ENCODE measurements around the gene TNIK.
"Not testable (repeated sequence)": the region's sequence is repeated elsewhere in the genome, so short reads cannot be mapped to it uniquely, and the experiment has no call there.

Gene TNIK

GRCh38 chr3:171383206-171384018 is 76.8 kb downstream of the TNIK start:
- no peak for DNase-seq

- not testable (repeated sequence) for DNase-seq
These were observed 77.9 kb downstream of the TNIK start for GRCh38 chr3:171382347-171382746.

- no peak for DNase-seq
These were observed 79.3 kb downstream of the TNIK start for GRCh38 chr3:171380711-171381425.

- no peak for DNase-seq
These were observed 80.2 kb downstream of the TNIK start for GRCh38 chr3:171379961-171380483.

GRCh38 chr3:171379281-171379680 is 80.9 kb downstream of the TNIK start:
- no peak for DNase-seq

- no peak for DNase-seq
These were observed 81.6 kb downstream of the TNIK start for GRCh38 chr3:171378586-171378985.

GRCh38 chr3:171377859-171378258 is 82.3 kb downstream of the TNIK start:
- DNase-seq: no peak

GRCh38 chr3:171376596-171376947 is 83.6 kb downstream of the TNIK start:
- DNase-seq: no peak

GRCh38 chr3:171375666-171376595 is 84.3 kb downstream of the TNIK start:
- DNase-seq: no peak

GRCh38 chr3:171374661-171375285 is 85.4 kb downstream of the TNIK start:
- no peak for DNase-seq

GRCh38 chr3:171374260-171374659 is 85.9 kb downstream of the TNIK start:
- DNase-seq: no peak

GRCh38 chr3:171373711-171374110 is 86.5 kb downstream of the TNIK start:
- no peak for DNase-seq

GRCh38 chr3:171372694-171373093 is 87.5 kb downstream of the TNIK start:
- DNase-seq: no peak

- DNase-seq: no peak
These were observed 88.9 kb downstream of the TNIK start for GRCh38 chr3:171371354-171371753.

GRCh38 chr3:171369156-171369555 is 91.0 kb downstream of the TNIK start:
- no peak for DNase-seq

- DNase-seq: not testable (repeated sequence)
These were observed 93.5 kb downstream of the TNIK start for GRCh38 chr3:171366738-171367137.

- no peak for DNase-seq
These were observed 94.2 kb downstream of the TNIK start for GRCh38 chr3:171366043-171366442.

- no peak for DNase-seq
These were observed 94.7 kb downstream of the TNIK start for GRCh38 chr3:171365489-171365888.

- no peak for DNase-seq
These were observed 95.7 kb downstream of the TNIK start for GRCh38 chr3:171364500-171364899.

GRCh38 chr3:171363202-171363601 is 97.0 kb downstream of the TNIK start:
- DNase-seq: no peak

GRCh38 chr3:171362575-171362974 is 97.6 kb downstream of the TNIK start:
- no peak for DNase-seq

- no peak for DNase-seq
These were observed 101.4 kb downstream of the TNIK start for GRCh38 chr3:171358881-171359198.
